ENCODE data around the gene QKI. TPM values are rescaled to one million over a fixed set of nuclear protein-coding genes. Genes with fewer than 3 reads are reported as not detected.
"Not testable (repeated sequence)": the region's sequence is repeated elsewhere in the genome, so short reads cannot be mapped to it uniquely, and the experiment has no call there.

QKI gene
- total RNA-seq, 1 donor from 2014 or later, result 204 TPM

GRCh38 chr6:163474581-163474980 lies 60.1 kb downstream of the QKI start:
- H3K9me3 ChIP-seq (ENCODE audit: insufficient read depth, low read depth, low read length), result no peaks in the 10 kb centered on the region
- H3K4me3 ChIP-seq (ENCODE audit: insufficient read depth, low read depth, low read length), result no peak overlapping the region
- H3K36me3 ChIP-seq (ENCODE audit: insufficient read depth, low read length), result no peaks in the 10 kb centered on the region
- H4K20me1 ChIP-seq (ENCODE audit: insufficient read depth, low read length), result peaks cover 64% of the 10 kb centered on the region
- no peaks in the 10 kb centered on the region for H3K27me3 Mint-ChIP-seq (ENCODE audit: low read depth, unreplicated experiment)
- H3K27me3 ChIP-seq (ENCODE audit: insufficient read depth, low read length), result no peaks in the 10 kb centered on the region
- H3K4me1 Mint-ChIP-seq (ENCODE audit: low read depth, unreplicated experiment), result peaks cover 22% of the 10 kb centered on the region
- no peak overlapping the region for H3K4me3 Mint-ChIP-seq (ENCODE audit: unreplicated experiment)
- H3K4me1 ChIP-seq (ENCODE audit: insufficient read depth, low read length), result no peaks in the 10 kb centered on the region
- peaks cover 29% of the 10 kb centered on the region for H3K36me3 Mint-ChIP-seq (ENCODE audit: low read depth, unreplicated experiment)
- peaks cover 98% of the 10 kb centered on the region for H3K79me2 ChIP-seq (ENCODE audit: insufficient read depth, low read length)
- no peak for FAIRE-seq
- H3K27ac ChIP-seq (ENCODE audit: low read depth, low read length), result no peak overlapping the region
- DNase-seq (ENCODE audit: low read depth), result no peak
- H3K4me2 ChIP-seq (ENCODE audit: low read length), result no peak overlapping the region
- TF ChIP-seq, protein P1, sequence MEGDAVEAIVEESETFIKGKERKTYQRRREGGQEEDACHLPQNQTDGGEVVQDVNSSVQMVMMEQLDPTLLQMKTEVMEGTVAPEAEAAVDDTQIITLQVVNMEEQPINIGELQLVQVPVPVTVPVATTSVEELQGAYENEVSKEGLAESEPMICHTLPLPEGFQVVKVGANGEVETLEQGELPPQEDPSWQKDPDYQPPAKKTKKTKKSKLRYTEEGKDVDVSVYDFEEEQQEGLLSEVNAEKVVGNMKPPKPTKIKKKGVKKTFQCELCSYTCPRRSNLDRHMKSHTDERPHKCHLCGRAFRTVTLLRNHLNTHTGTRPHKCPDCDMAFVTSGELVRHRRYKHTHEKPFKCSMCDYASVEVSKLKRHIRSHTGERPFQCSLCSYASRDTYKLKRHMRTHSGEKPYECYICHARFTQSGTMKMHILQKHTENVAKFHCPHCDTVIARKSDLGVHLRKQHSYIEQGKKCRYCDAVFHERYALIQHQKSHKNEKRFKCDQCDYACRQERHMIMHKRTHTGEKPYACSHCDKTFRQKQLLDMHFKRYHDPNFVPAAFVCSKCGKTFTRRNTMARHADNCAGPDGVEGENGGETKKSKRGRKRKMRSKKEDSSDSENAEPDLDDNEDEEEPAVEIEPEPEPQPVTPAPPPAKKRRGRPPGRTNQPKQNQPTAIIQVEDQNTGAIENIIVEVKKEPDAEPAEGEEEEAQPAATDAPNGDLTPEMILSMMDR (IDR thresholded peaks at IDR 0.05; ENCODE audit: insufficient read depth, low read depth, low read length), result no peak
- TF ChIP-seq EZH2 (IDR thresholded peaks at IDR 0.05; ENCODE audit: insufficient read depth, low read length), result no peak
- H3K27ac Mint-ChIP-seq (ENCODE audit: unreplicated experiment), result no peak overlapping the region
- no peak overlapping the region for H2AFZ ChIP-seq (ENCODE audit: low read depth, low read length)
- H3K9me3 Mint-ChIP-seq (ENCODE audit: unreplicated experiment), result peaks cover 11% of the 10 kb centered on the region
- H3K9ac ChIP-seq (ENCODE audit: low read length), result no peak overlapping the region

DNA sequence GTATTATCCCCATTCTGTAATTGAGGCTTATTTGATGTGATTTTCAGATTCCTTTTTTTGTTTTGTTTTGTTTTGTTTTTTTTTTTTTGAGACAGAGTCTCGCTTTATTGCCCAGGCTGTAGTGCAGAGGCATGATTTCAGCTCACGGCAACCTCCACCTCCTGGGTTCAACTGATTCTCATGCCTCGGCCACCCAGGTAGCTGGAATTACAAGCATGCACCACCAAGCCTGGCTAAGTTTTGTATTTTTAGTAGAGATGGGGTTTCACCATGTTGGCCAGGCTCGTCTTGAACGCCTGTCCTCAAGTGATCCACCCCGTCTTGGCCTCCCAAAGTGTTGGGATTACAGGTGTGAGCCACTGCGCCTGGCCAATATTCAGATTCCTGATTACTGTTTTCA lies 62.4 kb downstream of the QKI start:
- FAIRE-seq; H3K27ac ChIP-seq (ENCODE audit: low read depth, low read length); H3K9me3 ChIP-seq (ENCODE audit: insufficient read depth, low read depth, low read length); H3K36me3 ChIP-seq (ENCODE audit: insufficient read depth, low read length); H3K4me3 Mint-ChIP-seq (ENCODE audit: unreplicated experiment); H2AFZ ChIP-seq (ENCODE audit: low read depth, low read length); H3K4me2 ChIP-seq (ENCODE audit: low read length); H3K27me3 Mint-ChIP-seq (ENCODE audit: low read depth, unreplicated experiment); H3K4me3 ChIP-seq (ENCODE audit: insufficient read depth, low read depth, low read length); DNase-seq (ENCODE audit: low read depth); H3K4me1 ChIP-seq (ENCODE audit: insufficient read depth, low read length); H3K27me3 ChIP-seq (ENCODE audit: insufficient read depth, low read length); H3K9ac ChIP-seq (ENCODE audit: low read length); H3K9me3 Mint-ChIP-seq (ENCODE audit: unreplicated experiment); H3K27ac Mint-ChIP-seq (ENCODE audit: unreplicated experiment): not testable (repeated sequence)
- Mint-ChIP-seq H3K36me3 (ENCODE audit: low read depth, unreplicated experiment) (peaks cover 15% of the 10 kb centered on the region), H3K4me1 (ENCODE audit: low read depth, unreplicated experiment) (peaks cover 27% of the 10 kb centered on the region)
- H3K79me2 ChIP-seq (ENCODE audit: insufficient read depth, low read length), result peaks cover 98% of the 10 kb centered on the region
- peaks cover 62% of the 10 kb centered on the region for H4K20me1 ChIP-seq (ENCODE audit: insufficient read depth, low read length)

- TF ChIP-seq, protein P1 (IDR thresholded peaks at IDR 0.05; ENCODE audit: insufficient read depth, low read depth, low read length), result no peak
- TF ChIP-seq EZH2 (IDR thresholded peaks at IDR 0.05; ENCODE audit: insufficient read depth, low read length), result no peak
- H3K4me1 Mint-ChIP-seq (ENCODE audit: low read depth, unreplicated experiment), result peaks cover 33% of the 10 kb centered on the region
- Histone ChIP-seq H3K79me2 (ENCODE audit: insufficient read depth, low read length) (peaks cover 98% of the 10 kb centered on the region), H3K27me3 (ENCODE audit: insufficient read depth, low read length) (no peaks in the 10 kb centered on the region), H3K4me3 (ENCODE audit: insufficient read depth, low read depth, low read length) (no peak overlapping the region), H4K20me1 (ENCODE audit: insufficient read depth, low read length) (peaks cover 67% of the 10 kb centered on the region), H3K4me2 (ENCODE audit: low read length) (no peak overlapping the region), H3K27ac (ENCODE audit: low read depth, low read length) (no peak overlapping the region), H2AFZ (ENCODE audit: low read depth, low read length) (no peak overlapping the region), H3K9me3 (ENCODE audit: insufficient read depth, low read depth, low read length) (no peaks in the 10 kb centered on the region), H3K36me3 (ENCODE audit: insufficient read depth, low read length) (no peaks in the 10 kb centered on the region), H3K4me1 (ENCODE audit: insufficient read depth, low read length) (no peaks in the 10 kb centered on the region), H3K9ac (ENCODE audit: low read length) (no peak overlapping the region)
- H3K9me3 Mint-ChIP-seq (ENCODE audit: unreplicated experiment), result no peaks in the 10 kb centered on the region
- no peak overlapping the region for H3K27ac Mint-ChIP-seq (ENCODE audit: unreplicated experiment)
- peaks cover 16% of the 10 kb centered on the region for H3K36me3 Mint-ChIP-seq (ENCODE audit: low read depth, unreplicated experiment)
- FAIRE-seq (no peak), DNase-seq (ENCODE audit: low read depth) (no peak)
- peak overlapping the region; percentile 31 for H3K4me3 Mint-ChIP-seq (ENCODE audit: unreplicated experiment)
- no peaks in the 10 kb centered on the region for H3K27me3 Mint-ChIP-seq (ENCODE audit: low read depth, unreplicated experiment)
Measured at GRCh38 chr6:163483107-163483506, 68.6 kb downstream of the QKI start.
